Activated CD4-positive, alpha-beta memory T cell treated with anti-CD3 and anti-CD28 coated beads for 36 hours (primary cell): ENCODE results near the gene DENND4B. TPM values are rescaled to one million over a fixed set of nuclear protein-coding genes. Genes with fewer than 3 reads are reported as not detected.
A peak's percentile ranks its signal among the peaks of the same experiment; 100 is the strongest.

Source experiments
- CTCF ChIA-PET: fragments of 350-600 bp; sonication (Branson Sonifier 250); formaldehyde crosslinking; loops from one replicate; lab custom pipeline; 2021; ENCODE audit warnings: antibody characterized with exemption, inconsistent platforms; lab: Charles Lee
- POLR2A ChIA-PET: fragments of 350-600 bp; sonication (Branson Sonifier 250); formaldehyde crosslinking; loops from one replicate; lab custom pipeline; 2021; ENCODE audit warnings: antibody characterized with exemption; lab: Charles Lee
- DNase-seq: peaks from one replicate; pipeline ENCODE4 v3.0.0-alpha.2; 2020
- H3K27ac Mint-ChIP-seq: one replicate; pipeline ENCODE4 v1.8.0; 2021; ENCODE audit warnings: mixed read lengths
- H3K27me3 Mint-ChIP-seq: one replicate; pipeline ENCODE4 v1.8.0; 2021; ENCODE audit warnings: mixed read lengths
- H3K36me3 Mint-ChIP-seq: one replicate; pipeline ENCODE4 v1.8.0; 2021; ENCODE audit warnings: mixed read lengths
- H3K4me1 Mint-ChIP-seq: one replicate; pipeline ENCODE4 v1.8.0; 2021; ENCODE audit warnings: low read depth, mixed read lengths
- H3K4me3 Mint-ChIP-seq: one replicate; pipeline ENCODE4 v1.8.0; 2021; ENCODE audit warnings: mild to moderate bottlenecking, mixed read lengths
- H3K9me3 Mint-ChIP-seq: one replicate; pipeline ENCODE4 v1.8.0; 2021; ENCODE audit warnings: mixed read lengths
- intact Hi-C: fragments of 100-400 bp; cut with micrococcal nuclease; formaldehyde crosslinking; loops from one replicate; pipeline ENCODE4 v1.15.1; 2023
- microRNA-seq: library from miRNA; unstranded; fragments of <30 nt; microRNA quantifications from one replicate; pipeline ENCODE4 v1.2.0, GENCODE V29; 2022; ENCODE audit warnings: borderline number of aligned reads, borderline microRNAs expressed, borderline replicate concordance
- total RNA-seq, 2 experiments: library from RNA; stranded (reverse); gene quantifications; one replicate each; pipeline ENCODE4 v1.2.3, GENCODE V29; 2021

DENND4B gene
- total RNA-seq, 2 experiments from 2014 or later = 98.1 to 108 TPM

- POLR2A ChIA-PET = no interaction called here
Measured at GRCh38 chr1:153881751-153882150, 64.8 kb downstream of the DENND4B start.

GRCh38 chr1:153880962-153881361, 65.6 kb downstream of the DENND4B start:
- ChIA-PET CTCF (no interaction called here), POLR2A (no interaction called here)
- DNase-seq = peak; percentile 29
- intact Hi-C loops = no loop called here
- Mint-ChIP-seq H3K27me3 (no peaks in the 10 kb centered on the region), H3K4me3 (no peak overlapping the region), H3K9me3 (no peaks in the 10 kb centered on the region), H3K4me1 (peaks cover 19% of the 10 kb centered on the region), H3K27ac (no peak overlapping the region), H3K36me3 (peaks cover 5% of the 10 kb centered on the region)

More at GRCh38 chr1:153881751-153882150, 64.8 kb downstream of the DENND4B start:
- Mint-ChIP-seq H3K4me3 (no peak overlapping the region), H3K4me1 (peaks cover 18% of the 10 kb centered on the region), H3K9me3 (no peaks in the 10 kb centered on the region), H3K27me3 (no peaks in the 10 kb centered on the region), H3K36me3 (peaks cover 6% of the 10 kb centered on the region), H3K27ac (no peak overlapping the region)
- DNase-seq = no peak
- CTCF ChIA-PET = no interaction called here
- intact Hi-C loops = no loop called here

GRCh38 chr1:153880024-153880423, 66.5 kb downstream of the DENND4B start:
- Mint-ChIP-seq H3K27ac (no peak overlapping the region), H3K36me3 (peaks cover 8% of the 10 kb centered on the region), H3K9me3 (no peaks in the 10 kb centered on the region), H3K4me3 (no peak overlapping the region), H3K27me3 (no peaks in the 10 kb centered on the region), H3K4me1 (peaks cover 23% of the 10 kb centered on the region)
- ChIA-PET CTCF (no interaction called here), POLR2A (no interaction called here)
- no peak for DNase-seq
- intact Hi-C loops = no loop called here

Small RNAs within 50 kb of the gene (microRNA-seq; reads per million reads assigned to microRNA genes)
- gene MIR6737 = 2.0 reads per million

Other genes with a start within 250 kb of the DENND4B start
- 10 to 100 TPM; 45.5 to 47.7 TPM for gene INTS3, start 218.7 kb downstream of the DENND4B start, total RNA-seq
- gene SLC27A3, start 171.3 kb downstream of the DENND4B start, total RNA-seq = 1 to 10 TPM; 5.9 to 7.8 TPM
- gene GATAD2B, start 23.7 kb downstream of the DENND4B start, total RNA-seq = 10 to 100 TPM; 66.4 to 67.9 TPM
- gene CRTC2, start 11.9 kb upstream of the DENND4B start, total RNA-seq = 10 to 100 TPM; 60.8 to 78.0 TPM
- 10 to 100 TPM; 67.0 to 68.7 TPM for gene SLC39A1, start 16.8 kb upstream of the DENND4B start, total RNA-seq
- gene CREB3L4, start 21.2 kb upstream of the DENND4B start, total RNA-seq = 1 to 10 TPM; 8.5 to 8.7 TPM
- 100 to 1,000 TPM; 134 to 136 TPM for gene JTB, start 31.0 kb upstream of the DENND4B start, total RNA-seq
- 1 to 10 TPM; 2.9 to 4.1 TPM for gene RAB13, start 39.6 kb upstream of the DENND4B start, total RNA-seq
- gene RPS27, start 44.0 kb upstream of the DENND4B start, total RNA-seq = 1,000 to 10,000 TPM; 1,861 to 1,992 TPM
- under 1 TPM; 0.05 to 0.12 TPM for gene NUP210L, start 208.4 kb upstream of the DENND4B start, total RNA-seq
- 100 to 1,000 TPM; 726 to 736 TPM for gene TPM3, start 245.4 kb upstream of the DENND4B start, total RNA-seq